Panc1 (cell line): ENCODE measurements around the gene GNG7. TPM values are rescaled to one million over a fixed set of nuclear protein-coding genes. Genes with fewer than 3 reads are reported as not detected.
"Not testable (repeated sequence)": the region's sequence is repeated elsewhere in the genome, so short reads cannot be mapped to it uniquely, and the experiment has no call there.

Experiments used
- ATAC-seq: fragments of 200-7000 bp; cut with Tn5 transposase; 2 replicates; pipeline ENCODE4 v1.9.1; 2020; ENCODE audit warnings: mild to moderate bottlenecking, moderate library complexity
- BruUV-seq: library from RNA; stranded (reverse); fragments of 400-500 nt; replicated peaks from 2 replicates; lab custom pipeline; 2021; lab: Mats Ljungman, UMichigan
- CTCF ChIA-PET: fragments of 300-600 bp; sonication (Branson Sonifier 250); formaldehyde crosslinking; loops from one replicate; lab custom pipeline; 2022; ENCODE audit warnings: antibody characterized with exemption; lab: Charles Lee
- POLR2A ChIA-PET: fragments of 300-600 bp; sonication (Branson Sonifier 250); formaldehyde crosslinking; loops from one replicate; lab custom pipeline; 2022; ENCODE audit warnings: antibody characterized with exemption; lab: Charles Lee
- DNase-seq: peaks from one replicate; pipeline ENCODE4 v3.0.0-alpha.2; 2010; ENCODE audit warnings: low read depth, low spot score
- H3K27ac ChIP-seq: 2 replicates; pipeline ENCODE4 v1.5.1; 2011; ENCODE audit warnings: mild to moderate bottlenecking, low read length, inconsistent platforms
- H3K27me3 ChIP-seq: fragments of 200-500 bp; sonication (Bioruptor generic); 2 replicates; pipeline ENCODE4 v1.6.0; 2014; ENCODE audit warnings: low read length, inconsistent platforms; ENCODE audit not compliant: control insufficient read depth, insufficient read depth
- H3K36me3 ChIP-seq: fragments of 200-500 bp; sonication (Bioruptor generic); 2 replicates; pipeline ENCODE4 v1.5.1; 2014; ENCODE audit warnings: inconsistent platforms, mild to moderate bottlenecking, low read length, moderate library complexity; ENCODE audit not compliant: control insufficient read depth, insufficient read depth
- H3K4me1 ChIP-seq: 2 replicates; pipeline ENCODE4 v1.5.1; 2011; ENCODE audit warnings: inconsistent platforms, mild to moderate bottlenecking, low read length, moderate library complexity; ENCODE audit not compliant: control insufficient read depth, insufficient read depth
- H3K4me3 ChIP-seq, 2 experiments: 2 replicates each; pipeline ENCODE4 v1.5.1; 2011 to 2012; ENCODE audit warnings: low read depth in 2 of 2, low read length in 2 of 2, mild to moderate bottlenecking in 2 of 2, inconsistent platforms in 1 of 2, moderate library complexity in 1 of 2
- H3K9me3 ChIP-seq: fragments of 200-500 bp; sonication (Bioruptor generic); 2 replicates; pipeline ENCODE4 v1.5.1; 2014; ENCODE audit warnings: low read depth, mild to moderate bottlenecking, inconsistent platforms, low read length, moderate library complexity; ENCODE audit not compliant: control insufficient read depth, insufficient read depth
- POLR2AphosphoS5 ChIP-seq: IDR thresholded peaks from 2 replicates; pipeline ENCODE4 v1.6.1; 2012; ENCODE audit warnings: mild to moderate bottlenecking, low read depth, low read length, moderate library complexity
- SIN3A ChIP-seq: IDR thresholded peaks from 2 replicates; pipeline ENCODE4 v1.6.1; 2012; ENCODE audit warnings: low read depth, mild to moderate bottlenecking, low read length, moderate library complexity, borderline replicate concordance; ENCODE audit not compliant: insufficient read depth
- TCF7L2 ChIP-seq: IDR thresholded peaks from 2 replicates; pipeline ENCODE4 v1.6.1; 2011; ENCODE audit warnings: mild to moderate bottlenecking, low read depth, low read length, inconsistent platforms
- in situ Hi-C: cut with HindIII; loops from 2 replicates; pipeline ENCODE4 v1.10.0; 2016; ENCODE audit warnings: low sequenced_read_pairs, low pct_unique_long_range_greater_than_20kb
- intact Hi-C: fragments of 100-400 bp; cut with micrococcal nuclease; formaldehyde crosslinking; loops from one replicate; pipeline ENCODE4 v1.10.0; 2022; ENCODE audit not compliant: unreplicated experiment
- total RNA-seq: library from RNA; stranded (reverse); gene quantifications from one replicate; pipeline ENCODE4 v1.2.1, GENCODE V29; 2021; ENCODE audit not compliant: unreplicated experiment
- TF ChIP-seq, protein P1 (sequence below): fragments of 450-650 bp; IDR thresholded peaks from 2 replicates; pipeline ENCODE4 v1.5.1; 2017; ENCODE audit warnings: mild to moderate bottlenecking
- TF ChIP-seq, protein P2 (sequence below), 2 experiments: IDR thresholded peaks; 2 replicates each; pipeline ENCODE4 v1.6.1; 2011 to 2012; ENCODE audit warnings: low read depth in 2 of 2, control low read depth in 1 of 2, low read length in 1 of 2, mild to moderate bottlenecking in 1 of 2, moderate library complexity in 1 of 2; ENCODE audit not compliant: insufficient read depth in 1 of 2

GNG7 gene
- total RNA-seq, 1 experiment from 2014 or later: 0.74 TPM

DNA sequence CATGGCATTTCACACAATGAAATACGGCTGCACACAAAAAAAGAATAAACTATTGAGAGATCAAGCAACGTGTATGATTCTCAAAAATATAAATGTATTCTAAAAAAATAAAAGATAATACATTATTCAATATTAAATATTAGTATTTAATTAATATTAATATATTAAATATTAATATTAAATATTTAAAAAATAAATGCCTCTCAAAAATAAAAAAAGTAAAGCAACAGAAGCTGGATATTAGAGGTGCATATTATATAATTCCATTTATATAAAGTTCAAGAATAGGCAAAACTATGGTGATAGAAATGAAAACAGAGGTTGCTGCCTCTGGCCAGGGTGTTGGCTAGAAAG, 169.4 kb downstream of the GNG7 start:
- in situ Hi-C loops: no loop called here
- CTCF ChIA-PET: no interaction called here
- H3K4me3 ChIP-seq: no peak overlapping the region
- POLR2A ChIA-PET: interaction anchor here (0.6 to 1.0 kb wide), 3 partner anchors 9 to 11 kb away, joined by 3 read pairs; no protein-coding TSS in a partner anchor
- H3K36me3 ChIP-seq: no peaks in the 10 kb centered on the region
- BruUV-seq: no TSS peak
- TF ChIP-seq, protein P1, sequence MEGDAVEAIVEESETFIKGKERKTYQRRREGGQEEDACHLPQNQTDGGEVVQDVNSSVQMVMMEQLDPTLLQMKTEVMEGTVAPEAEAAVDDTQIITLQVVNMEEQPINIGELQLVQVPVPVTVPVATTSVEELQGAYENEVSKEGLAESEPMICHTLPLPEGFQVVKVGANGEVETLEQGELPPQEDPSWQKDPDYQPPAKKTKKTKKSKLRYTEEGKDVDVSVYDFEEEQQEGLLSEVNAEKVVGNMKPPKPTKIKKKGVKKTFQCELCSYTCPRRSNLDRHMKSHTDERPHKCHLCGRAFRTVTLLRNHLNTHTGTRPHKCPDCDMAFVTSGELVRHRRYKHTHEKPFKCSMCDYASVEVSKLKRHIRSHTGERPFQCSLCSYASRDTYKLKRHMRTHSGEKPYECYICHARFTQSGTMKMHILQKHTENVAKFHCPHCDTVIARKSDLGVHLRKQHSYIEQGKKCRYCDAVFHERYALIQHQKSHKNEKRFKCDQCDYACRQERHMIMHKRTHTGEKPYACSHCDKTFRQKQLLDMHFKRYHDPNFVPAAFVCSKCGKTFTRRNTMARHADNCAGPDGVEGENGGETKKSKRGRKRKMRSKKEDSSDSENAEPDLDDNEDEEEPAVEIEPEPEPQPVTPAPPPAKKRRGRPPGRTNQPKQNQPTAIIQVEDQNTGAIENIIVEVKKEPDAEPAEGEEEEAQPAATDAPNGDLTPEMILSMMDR: no peak
- no peak for TF ChIP-seq POLR2AphosphoS5
- TF ChIP-seq SIN3A: no peak
- no peak for TF ChIP-seq TCF7L2
- TF ChIP-seq, protein P2, sequence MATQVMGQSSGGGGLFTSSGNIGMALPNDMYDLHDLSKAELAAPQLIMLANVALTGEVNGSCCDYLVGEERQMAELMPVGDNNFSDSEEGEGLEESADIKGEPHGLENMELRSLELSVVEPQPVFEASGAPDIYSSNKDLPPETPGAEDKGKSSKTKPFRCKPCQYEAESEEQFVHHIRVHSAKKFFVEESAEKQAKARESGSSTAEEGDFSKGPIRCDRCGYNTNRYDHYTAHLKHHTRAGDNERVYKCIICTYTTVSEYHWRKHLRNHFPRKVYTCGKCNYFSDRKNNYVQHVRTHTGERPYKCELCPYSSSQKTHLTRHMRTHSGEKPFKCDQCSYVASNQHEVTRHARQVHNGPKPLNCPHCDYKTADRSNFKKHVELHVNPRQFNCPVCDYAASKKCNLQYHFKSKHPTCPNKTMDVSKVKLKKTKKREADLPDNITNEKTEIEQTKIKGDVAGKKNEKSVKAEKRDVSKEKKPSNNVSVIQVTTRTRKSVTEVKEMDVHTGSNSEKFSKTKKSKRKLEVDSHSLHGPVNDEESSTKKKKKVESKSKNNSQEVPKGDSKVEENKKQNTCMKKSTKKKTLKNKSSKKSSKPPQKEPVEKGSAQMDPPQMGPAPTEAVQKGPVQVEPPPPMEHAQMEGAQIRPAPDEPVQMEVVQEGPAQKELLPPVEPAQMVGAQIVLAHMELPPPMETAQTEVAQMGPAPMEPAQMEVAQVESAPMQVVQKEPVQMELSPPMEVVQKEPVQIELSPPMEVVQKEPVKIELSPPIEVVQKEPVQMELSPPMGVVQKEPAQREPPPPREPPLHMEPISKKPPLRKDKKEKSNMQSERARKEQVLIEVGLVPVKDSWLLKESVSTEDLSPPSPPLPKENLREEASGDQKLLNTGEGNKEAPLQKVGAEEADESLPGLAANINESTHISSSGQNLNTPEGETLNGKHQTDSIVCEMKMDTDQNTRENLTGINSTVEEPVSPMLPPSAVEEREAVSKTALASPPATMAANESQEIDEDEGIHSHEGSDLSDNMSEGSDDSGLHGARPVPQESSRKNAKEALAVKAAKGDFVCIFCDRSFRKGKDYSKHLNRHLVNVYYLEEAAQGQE (IDR thresholded peaks at IDR 0.05; ENCODE audit: insufficient read depth in 1 of 2, low read depth in 2 of 2, low read length in 1 of 2): no peak
- DNase-seq (no peak), ATAC-seq (no peak)
- intact Hi-C loops: no loop called here
- H3K27ac ChIP-seq: peak overlapping the region; percentile 86
- peaks cover 35% of the 10 kb centered on the region for H3K4me1 ChIP-seq
- peaks cover 5% of the 10 kb centered on the region; the same call in 1 of the 2 replicates for H3K9me3 ChIP-seq
- no peaks in the 10 kb centered on the region for H3K27me3 ChIP-seq

DNA sequence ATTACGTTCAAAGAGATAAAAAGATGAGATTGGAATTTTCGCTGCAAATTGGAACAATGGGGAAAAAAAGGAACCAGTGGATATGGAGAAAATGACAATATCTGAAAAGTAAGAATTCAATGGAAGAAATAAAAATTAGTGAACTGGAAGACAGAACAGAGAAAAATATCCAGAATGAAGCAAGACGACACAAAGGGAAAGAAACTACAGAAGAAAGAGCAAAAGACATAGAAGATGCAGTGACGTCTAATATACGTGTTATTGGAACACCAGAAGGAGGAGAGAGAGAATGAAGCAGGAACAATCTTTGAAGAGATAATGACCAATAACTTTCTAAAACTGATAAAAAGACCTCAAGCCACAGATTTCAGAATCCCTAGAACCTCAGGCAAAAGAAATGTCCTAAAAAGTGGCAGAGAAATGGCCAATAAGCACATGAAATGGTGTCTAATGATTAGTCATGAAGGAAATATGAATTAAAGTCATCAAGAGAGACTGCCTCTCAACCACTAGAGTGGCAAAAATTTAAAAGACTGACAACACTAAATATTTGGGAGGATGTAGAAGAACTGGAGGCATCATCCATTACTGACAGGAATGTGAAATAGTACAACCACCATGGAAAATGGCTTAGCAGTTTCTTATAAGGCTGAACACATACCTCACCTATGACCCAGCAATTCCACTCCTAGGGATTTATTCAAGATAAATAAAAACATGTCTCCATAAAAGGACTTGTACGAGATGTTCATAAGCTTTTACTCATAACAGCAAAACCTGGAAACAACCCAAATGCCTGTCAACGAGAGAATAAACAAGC, 170.0 kb downstream of the GNG7 start:
- Histone ChIP-seq H3K4me3 (no peak overlapping the region), H3K9me3 (peaks cover 5% of the 10 kb centered on the region; the same call in 1 of the 2 replicates), H3K27me3 (no peaks in the 10 kb centered on the region), H3K27ac (peak overlapping the region; percentile 86), H3K36me3 (no peaks in the 10 kb centered on the region), H3K4me1 (peaks cover 39% of the 10 kb centered on the region)
- ChIA-PET POLR2A (interaction anchor here (0.6 kb wide), 1 partner anchor 10 kb away, joined by 3 read pairs; no protein-coding TSS in a partner anchor), CTCF (no interaction called here)
- DNase-seq (peak; percentile 84), ATAC-seq (peak; percentile 69)
- no TSS peak for BruUV-seq
- in situ Hi-C loops: no loop called here
- intact Hi-C loops: no loop called here
- TF ChIP-seq, protein P1: no peak
- peak; percentile 40; the same call in 1 of the 2 replicates for TF ChIP-seq POLR2AphosphoS5

DNA sequence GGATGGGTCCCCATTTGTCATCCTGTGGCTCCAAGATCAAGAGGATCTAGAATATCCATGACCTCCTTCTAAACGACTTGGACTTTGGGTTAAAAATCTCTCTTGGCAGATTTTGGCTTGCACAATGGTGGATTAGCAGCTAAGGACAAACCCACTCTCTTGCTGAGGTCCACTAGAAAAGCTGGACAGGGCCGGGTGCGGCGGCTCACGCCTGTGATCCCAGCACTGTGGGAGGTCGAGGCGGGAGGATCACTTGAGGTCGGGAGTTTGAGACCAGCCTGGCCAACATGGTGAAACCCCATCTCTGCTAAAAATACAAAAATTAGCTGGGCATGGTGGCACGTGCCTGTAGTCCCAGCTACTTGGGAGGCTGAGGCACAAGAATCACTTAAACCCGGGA, 172.6 kb downstream of the GNG7 start:
- ATAC-seq, in situ Hi-C loops, H3K27me3 ChIP-seq, H3K36me3 ChIP-seq, DNase-seq, BruUV-seq, intact Hi-C loops, H3K4me3 ChIP-seq, CTCF ChIA-PET, H3K9me3 ChIP-seq, POLR2A ChIA-PET: not testable (repeated sequence)
- Histone ChIP-seq H3K27ac (peak overlapping the region; percentile 89), H3K4me1 (peaks cover 40% of the 10 kb centered on the region)
